UCSD-AML1 (cell line): ENCODE data around the gene RGS6.

Experiments
- DNase-seq: peaks from one replicate; lab custom pipeline; 2025; ENCODE audit not compliant: unreplicated experiment; lab: John Stamatoyannopoulos, UW

Gene RGS6

DNA sequence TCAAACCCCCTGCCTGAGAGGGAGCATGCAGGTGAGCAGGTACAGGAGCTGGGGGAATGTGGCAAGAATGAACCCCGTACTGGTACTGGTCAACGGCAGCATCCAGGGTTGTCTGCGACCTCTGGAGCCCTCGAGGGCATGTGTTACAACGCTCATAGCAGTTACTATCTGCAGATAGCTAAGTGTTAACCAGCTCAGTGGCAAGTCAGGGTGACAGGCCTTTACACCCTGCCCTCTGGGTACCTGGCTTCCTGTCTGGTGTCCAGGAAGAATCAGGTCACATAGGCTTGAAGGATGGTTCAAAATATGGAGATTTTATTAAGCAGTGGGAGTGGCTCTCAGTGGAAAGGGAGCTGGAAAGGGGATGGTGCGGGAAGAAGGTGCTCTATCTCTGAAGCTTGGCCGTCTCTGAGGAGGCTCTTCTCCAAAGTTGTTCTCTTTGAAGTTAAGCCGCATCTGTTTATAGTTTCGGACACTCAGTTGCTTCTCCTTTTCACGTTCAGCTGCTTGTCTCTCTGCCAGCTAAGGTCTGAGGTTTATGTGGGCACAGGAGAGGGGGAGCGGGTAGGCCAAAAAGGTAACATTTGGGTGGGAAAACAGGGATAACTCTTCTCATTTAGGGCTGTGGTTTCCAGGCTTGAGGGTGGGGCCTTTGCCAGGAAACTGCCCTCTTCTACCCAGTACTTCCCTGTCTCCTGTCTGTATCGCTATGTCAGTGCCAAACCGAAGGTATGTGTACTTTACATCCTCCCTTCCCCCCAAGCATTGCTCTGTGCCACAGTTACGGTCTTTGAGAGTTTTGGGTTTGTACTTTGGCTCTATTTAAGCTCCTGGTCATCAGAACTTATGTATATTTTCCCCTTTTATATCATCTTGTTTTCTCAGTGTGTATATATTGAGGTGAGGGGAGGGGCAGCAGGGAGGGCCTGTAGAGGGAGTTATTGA is 305.8 kb downstream of the RGS6 start:
- no peak for DNase-seq

DNA sequence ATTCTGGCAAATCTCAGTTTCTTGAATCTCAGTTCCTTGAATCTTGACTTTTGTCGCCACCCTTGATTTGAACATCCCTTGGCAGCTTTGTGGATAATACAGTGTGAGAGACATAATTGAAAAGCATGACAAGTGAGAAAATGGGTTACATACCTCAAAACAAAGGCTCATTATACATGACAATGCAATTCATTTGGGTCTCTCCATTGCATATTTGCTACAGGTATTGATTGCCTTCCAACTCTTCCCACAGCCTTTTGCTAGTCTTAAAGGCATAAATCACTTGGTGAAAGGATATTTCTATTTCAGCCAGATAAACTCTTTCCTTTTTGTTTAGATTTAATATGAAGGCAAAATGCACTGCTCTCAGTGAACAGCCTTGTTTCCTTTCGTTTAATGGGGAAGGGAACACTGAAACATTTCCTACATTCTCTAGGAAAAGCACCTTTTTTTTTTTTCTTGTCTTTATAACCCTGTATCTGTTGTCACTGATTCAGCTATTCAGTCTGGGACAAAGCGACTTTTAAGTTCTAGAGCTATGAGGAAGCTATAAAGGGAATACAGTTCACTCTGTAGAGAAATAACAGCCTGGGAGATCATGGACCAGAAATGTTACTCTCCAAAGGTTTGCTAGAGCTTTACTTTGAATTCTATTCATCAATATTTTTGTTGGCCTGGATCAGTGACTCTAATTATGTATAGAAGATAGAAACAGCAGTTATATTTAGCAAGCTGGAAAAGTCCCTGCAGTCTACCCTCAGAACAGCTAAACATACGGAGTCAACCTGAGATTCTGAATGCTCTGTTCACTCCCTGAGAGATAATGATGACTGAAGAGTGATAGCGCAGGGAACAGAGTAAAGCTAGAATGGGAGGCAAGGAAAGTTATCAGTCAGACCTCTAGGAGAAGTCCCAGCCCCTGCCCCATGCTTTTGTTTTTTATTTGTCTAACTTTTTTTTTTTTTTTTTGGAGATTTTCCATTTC is 311.4 kb downstream of the RGS6 start:
- no peak for DNase-seq

DNA sequence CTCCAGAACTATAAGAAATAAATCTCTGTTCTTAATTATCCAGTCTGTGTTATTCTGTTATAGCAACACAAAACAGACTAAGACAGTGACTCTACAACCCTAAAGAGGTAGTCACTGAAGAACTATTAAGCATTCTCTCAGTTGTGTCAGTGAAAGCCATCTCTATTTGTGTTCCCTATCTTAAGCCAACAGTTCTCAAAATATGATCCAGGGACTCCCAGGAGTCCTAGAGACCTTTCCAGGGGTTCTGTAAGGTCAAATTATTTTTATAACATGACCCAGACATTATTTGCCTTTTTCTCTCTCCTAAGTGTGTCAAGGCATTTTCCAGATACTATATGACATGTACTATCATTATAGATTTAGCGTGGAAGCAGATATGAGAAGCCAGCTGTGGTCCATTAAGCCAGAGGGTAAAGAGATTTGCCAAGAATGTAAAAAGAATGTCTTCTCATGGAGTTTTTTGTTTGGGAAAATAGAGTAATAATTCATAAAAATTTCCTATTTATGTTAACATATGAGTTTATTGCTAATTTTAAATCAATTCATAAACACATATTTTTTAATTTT is 315.8 kb downstream of the RGS6 start:
- no peak for DNase-seq

DNA sequence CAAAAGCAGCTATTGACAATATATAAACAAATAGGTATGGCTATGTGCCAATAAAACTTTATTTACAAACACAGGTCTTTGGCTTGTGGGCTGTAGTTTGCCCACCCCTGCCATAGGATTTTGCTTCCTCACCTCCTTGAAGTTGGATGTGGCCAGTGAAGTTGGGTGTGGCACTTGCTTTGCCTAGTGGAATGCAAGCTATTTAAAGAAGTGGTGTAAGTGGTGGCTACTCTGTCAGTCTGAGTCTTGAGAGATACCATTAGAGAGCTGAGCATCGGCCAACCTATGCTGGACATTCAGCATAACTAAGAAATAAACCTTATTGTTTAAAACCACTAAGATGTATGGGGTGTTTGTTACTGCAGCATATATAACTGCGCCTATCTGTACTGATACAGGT is 321.3 kb downstream of the RGS6 start:
- DNase-seq: no peak

DNA sequence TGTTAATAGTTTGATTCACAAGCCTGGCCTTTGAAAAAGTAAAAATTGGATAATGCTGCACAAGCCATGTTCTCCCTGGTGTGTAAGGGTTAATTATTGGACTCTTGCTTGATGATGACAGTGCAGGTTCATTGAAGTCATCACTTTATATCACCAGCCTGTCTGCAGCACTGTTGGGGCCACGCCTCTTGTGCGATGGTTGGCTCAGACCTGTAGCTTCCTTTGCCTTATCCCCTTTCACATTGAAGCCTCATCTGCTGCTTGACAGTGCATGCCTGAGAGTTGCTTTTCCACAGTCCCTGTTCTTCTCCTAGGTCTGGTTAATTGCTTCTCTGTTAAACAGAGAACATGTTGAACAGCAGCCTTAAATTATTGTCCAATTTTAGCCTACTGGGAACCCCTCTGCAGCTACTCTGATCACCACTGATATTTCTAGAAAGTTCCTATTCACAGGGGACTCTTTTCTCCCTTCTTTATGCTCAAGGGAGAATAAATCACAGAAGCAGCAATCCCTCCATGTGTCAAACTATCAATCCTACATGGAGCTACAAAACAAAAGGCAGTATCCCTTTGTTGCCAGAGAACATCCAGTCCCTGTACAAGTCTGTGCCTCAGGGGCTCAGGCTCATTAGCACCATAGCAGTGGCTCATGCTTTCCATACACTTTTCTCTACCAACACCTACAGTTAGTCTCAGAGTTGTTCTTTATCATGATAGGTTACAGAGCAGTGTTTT is 322.1 kb downstream of the RGS6 start:
- no peak for DNase-seq

DNA sequence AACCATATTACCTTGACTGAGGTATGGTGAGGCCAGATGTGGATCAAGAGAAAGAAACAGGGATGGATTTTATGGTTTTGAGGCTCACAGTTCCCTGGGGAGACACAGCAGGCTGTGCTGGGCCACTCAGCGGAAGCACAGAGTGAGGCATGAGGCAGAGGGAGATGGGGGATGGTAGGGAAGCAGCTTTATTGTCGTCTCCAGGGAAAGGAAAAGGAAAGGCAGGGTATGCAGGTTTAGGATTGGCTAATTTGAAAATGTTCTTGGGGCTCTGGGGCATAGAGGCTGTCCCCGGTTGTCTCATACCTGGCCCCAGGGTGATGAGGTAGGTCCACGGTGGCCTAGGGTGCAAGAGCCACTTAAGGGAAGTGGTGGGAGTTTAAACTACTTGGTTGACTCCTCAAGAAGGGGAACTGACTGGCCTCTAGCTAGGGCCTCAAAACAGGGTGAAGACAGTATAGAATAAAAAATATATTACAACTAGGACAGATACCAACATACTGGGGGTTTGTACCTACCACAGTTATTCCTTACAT is 322.8 kb downstream of the RGS6 start:
- DNase-seq: no peak

DNA sequence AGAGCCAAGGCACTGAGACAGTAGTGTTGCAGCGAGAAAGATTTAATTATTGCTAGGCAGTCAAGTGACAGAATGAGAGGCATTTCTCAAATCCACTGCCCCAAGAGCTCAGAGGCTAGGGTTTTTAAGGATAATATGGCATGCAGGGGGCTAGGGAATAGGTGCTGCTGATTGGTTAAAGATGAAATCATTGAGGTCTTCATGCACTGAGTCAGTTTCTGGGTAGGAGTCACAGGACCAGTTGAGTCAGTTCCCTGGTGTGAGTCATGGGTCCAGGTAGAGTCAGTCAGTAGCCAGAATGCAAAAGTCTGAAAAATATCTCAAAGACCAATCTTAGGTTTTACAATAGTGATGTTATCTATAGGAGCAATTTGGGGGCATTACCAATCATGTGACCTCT is 323.8 kb downstream of the RGS6 start:
- DNase-seq: no peak

DNA sequence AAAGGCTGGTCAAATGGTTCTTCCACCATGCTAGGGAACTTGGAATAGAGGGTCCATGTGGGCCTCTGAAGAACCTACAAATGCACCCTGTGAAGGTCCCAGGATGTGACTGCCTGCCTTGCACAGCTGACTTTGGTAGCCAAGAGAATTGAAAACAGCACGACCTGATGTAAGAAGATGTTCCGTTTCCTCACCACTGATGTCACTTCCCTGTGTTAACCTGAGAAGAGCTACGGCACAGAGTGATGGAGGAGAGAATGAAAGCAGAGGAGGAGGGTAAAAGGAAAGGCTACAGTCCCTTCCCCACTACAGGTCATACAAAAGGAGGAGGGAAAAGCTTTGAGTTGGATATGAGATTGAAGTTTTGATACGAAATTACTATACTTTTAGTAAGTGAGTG is 328.8 kb downstream of the RGS6 start:
- DNase-seq: no peak

DNA sequence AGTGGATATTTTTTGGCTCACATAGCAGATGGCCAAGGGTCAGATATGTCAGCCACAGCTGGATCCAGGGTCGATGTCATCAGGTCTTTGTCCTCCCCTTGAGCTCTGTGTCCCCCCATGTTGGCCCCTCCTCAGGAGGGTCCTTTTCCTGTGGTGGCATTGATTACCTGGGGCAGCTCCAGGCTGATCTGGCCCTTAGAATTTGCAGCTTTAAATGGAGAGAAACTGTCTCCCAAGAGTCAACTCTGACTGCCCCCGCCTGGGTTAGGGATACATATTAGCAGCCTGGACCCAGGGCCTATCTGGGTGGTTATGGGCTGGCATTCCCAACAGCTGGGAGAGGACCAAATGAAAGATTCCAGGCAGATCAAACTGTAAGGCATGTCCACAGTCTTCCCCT is 330.5 kb downstream of the RGS6 start:
- DNase-seq: no peak

DNA sequence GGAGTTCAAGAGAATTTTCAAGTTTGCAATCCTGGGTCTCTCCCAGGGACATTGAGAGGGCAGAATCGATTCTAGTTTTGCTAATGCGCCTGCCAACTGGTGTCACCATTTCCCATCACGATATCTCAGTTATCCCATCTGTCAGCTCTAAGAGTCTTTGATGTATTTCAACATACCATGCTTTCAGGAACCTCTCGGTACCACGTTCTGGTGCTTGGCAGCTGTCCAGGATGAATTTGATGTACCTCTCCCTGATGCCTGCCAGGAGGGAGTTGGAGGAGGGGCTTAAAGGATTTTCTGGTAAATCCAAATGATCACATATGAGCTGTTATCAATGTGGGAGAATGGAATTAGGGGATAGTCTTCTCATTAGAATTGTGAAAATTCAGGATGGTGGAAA is 332.5 kb downstream of the RGS6 start:
- DNase-seq: no peak

DNA sequence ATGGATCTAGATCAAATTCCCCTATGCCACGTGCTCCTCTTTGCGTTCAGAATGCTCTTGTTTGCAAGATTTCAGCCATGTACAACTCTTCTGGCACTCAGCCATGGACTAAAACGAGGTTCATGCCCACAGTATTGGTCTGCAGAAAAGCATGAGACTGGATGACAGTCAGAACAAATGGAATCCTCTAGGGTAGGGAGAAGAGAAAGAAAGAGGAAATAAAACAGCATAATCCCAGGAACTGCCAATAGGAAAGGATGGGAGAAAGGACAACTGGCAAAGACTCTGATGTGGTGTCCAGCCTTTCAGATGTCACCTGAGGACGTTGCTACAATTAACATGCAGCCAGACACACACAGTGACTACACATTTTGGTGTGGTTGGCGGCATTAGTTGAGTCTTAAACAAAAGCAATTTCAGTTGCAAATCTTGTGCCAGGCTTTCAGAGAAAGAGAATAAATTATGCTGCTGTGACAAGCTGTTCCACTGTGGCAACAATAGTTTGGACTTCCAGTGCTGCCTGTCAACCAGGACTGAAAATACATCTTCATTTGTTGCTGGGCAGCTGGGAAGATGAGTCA is 338.0 kb downstream of the RGS6 start:
- DNase-seq: no peak

DNA sequence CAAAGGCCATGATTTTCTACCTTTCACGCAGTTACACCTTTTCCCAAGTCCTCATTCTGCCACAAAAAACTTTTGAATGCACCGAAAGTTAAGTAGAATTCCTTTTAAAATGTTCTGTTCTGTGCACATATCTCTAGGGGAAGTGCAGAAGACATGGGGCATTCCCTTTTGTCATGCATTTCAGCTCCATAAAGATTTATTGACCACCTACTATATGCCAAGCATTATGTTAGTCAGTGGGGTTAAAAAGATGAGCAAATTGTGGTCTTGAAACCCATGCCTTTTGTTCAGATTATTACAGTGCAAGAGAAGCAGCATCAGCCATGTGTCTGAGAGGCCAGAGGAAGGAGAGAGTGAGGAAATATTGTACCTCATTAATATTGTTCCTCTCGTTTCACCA is 338.5 kb downstream of the RGS6 start:
- no peak for DNase-seq

DNA sequence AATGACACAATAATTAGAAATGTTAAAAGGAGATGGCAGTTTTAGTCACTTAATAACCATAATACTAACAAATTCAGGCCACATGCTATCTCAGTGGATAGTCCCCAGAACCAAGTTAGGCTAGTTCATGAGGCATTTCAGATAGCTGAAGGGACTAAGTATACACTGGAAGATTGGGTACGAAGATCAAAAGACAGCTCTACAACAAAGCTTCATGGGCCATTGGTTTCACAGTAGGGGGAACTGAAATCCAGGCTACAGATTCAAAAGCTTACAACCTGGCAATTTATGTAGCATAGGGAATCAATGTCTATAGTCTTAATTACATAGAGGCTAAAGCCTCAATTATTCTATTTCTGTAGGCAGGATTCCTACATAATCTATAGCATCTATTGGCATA is 343.0 kb downstream of the RGS6 start:
- DNase-seq: no peak

DNA sequence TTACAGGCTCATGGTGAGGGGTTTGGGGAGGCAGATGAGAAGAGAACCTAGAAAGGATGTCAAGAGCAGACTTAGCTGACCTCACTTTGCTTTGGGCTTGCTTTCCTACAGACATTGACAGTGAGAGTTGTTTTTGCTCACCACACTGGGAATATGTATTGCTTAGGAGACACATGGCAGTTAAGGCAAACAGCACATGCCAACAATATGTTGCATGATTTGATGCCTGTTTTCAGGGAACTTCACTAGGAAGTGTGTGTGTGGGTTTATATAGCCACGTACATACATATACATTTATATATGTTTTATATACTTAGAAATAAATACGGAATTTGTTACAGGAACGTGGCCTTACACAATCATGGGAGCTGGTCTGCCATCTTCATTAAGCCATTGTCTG is 346.1 kb downstream of the RGS6 start:
- no peak for DNase-seq

DNA sequence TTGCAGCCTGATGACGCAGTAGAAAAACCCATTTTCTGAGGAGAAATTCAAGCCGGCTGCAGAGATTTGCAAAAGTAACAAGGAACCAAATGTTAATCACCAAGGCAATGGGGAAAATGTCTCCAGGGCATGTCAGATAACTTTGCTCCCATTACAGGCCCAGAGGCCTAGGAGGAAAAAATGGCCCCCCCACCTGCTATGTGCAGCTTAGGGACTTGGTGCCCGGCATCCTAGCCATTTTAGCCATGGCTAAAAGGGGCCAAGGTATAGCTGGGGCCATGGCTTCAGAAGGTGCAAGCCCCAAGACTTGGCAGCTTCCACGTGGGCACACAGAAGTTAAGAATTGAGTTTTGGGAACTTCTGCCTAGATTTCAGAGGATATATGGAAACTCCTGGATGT is 351.9 kb downstream of the RGS6 start:
- DNase-seq: no peak

DNA sequence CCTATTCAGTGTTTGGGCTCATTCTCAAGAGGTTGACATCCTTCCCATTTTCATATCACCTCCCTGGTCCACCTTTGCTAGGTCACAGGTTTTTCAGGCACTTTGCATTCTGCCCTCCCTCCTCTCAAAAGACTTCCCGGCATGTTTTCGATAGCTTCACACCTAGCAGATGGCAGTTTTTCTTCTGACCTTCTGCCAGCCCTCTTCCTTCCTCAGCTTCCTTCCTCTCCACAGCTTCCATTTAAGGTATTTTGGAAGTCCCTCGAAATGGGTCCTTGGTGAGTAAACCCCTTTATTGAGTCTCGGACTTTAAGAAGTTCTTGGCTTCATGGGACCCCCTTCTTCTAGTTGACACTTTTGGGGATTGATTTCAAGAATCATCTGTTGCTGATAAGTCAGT is 358.0 kb downstream of the RGS6 start:
- DNase-seq: no peak

DNA sequence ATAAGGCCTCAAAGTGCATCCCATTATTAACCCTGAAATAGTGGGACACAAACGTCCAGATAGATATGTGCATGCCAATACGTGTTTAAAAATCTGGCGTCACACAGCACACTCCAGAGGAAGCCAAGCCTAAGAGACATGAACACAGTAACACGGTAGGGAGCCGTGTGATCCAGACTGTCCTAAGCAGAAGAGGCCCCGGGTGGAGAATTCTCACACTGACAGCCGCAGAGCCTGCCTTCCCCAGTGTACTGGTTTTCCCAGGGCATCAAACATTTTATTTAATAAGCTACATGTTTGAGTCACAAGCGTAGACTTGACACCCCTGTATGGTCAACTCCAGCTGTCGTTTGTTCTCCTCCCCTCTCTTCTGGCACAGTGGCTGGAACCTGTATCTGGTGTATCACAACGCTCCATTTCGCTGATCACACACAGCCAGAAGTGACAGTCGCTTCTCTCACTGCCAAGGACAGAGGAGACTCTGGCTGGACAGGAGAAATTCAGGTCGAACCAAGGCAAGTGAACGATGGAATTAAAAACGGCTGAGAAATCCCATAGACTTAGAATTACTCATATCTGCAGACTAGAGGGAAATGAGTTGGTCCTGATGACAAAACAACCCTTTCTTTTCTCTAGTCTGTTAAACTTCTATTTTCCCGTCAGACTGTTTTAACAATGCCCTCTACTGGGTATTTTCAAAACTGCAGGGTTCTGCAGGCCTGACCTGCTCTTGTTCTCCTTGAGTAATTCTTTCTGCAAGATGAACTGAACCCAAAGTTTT is 359.9 kb downstream of the RGS6 start:
- DNase-seq: no peak

DNA sequence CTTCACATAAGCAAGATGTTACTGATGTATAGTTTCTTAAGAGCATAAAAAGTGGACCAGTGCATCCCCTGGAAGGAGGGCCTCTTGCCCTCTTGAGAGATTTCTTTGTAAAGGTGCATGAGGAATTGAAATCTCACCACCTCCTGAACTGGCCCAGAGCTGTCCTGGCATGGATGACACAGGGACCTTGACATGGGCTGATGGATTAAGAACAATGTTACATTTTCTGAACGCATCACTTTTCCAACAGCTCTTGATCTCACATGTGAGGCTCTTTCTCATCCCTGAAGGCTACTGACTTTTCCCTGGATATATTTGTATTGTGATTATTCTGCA is 360.4 kb downstream of the RGS6 start:
- DNase-seq: no peak

DNA sequence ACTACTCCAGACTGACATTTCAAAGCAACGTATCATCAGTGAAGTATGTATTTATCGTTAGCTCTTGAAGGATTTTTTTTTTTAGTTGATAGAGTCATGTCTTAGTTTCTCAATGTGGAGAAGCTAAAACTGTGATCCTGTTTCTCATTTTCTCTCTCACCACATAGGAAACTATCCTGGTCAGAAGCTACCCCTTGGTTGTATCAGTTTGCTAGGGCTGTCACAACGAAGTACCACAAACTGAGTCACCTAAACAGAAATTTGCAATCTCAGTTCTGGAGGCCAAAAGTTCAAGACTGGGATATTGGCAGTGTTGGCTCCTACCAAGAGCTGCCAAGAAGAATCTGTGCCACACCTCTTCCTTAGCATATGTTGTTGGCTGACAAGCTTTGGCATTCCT is 369.1 kb downstream of the RGS6 start:
- no peak for DNase-seq

DNA sequence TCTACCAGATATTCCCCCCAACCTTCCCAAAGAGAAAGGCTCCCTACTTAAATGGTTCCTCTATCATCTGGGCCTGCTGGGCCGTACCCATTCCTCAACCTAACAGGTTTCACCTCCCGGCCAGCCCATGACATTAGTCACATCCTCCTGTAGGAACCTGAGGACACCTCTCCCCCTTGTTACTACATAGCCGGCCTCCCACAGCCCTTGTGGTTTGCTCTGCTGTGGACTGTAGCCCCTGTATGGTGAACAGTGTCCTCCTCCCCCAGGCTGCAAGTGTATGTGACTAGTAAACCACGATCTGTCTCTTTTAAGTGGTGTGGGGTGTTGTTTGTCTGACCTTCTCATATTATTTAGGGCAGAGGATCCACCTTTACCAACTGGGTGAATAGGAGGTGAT is 371.7 kb downstream of the RGS6 start:
- DNase-seq: no peak
